Measurements from ENCODE around the gene SLC25A31.

- TF ChIP-seq EZH2phosphoT487 (IDR thresholded peaks at IDR 0.05; ENCODE audit: insufficient read depth, low read depth) (no peak), EZH2 (IDR thresholded peaks at IDR 0.05; ENCODE audit: insufficient read depth, poor library complexity, severe bottlenecking) (no peak)
Observed at GRCh38 chr4:127781300-127782024, 51.3 kb downstream of the SLC25A31 start.

Measured in GM23248 (cell line).